ENCODE results near the gene RBM28.

RBM28 gene

GRCh38 chr7:128381161-128381821 lies 37.6 kb upstream of the RBM28 start:
- FAIRE-seq (no peak), DNase-seq (ENCODE audit: insufficient read length, low spot score) (no peak)
- TF ChIP-seq, protein P1, sequence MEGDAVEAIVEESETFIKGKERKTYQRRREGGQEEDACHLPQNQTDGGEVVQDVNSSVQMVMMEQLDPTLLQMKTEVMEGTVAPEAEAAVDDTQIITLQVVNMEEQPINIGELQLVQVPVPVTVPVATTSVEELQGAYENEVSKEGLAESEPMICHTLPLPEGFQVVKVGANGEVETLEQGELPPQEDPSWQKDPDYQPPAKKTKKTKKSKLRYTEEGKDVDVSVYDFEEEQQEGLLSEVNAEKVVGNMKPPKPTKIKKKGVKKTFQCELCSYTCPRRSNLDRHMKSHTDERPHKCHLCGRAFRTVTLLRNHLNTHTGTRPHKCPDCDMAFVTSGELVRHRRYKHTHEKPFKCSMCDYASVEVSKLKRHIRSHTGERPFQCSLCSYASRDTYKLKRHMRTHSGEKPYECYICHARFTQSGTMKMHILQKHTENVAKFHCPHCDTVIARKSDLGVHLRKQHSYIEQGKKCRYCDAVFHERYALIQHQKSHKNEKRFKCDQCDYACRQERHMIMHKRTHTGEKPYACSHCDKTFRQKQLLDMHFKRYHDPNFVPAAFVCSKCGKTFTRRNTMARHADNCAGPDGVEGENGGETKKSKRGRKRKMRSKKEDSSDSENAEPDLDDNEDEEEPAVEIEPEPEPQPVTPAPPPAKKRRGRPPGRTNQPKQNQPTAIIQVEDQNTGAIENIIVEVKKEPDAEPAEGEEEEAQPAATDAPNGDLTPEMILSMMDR (IDR thresholded peaks at IDR 0.05; ENCODE audit: insufficient read depth, missing control alignments), result peak; percentile 51

- DNase-seq (ENCODE audit: insufficient read length, low spot score), result no peak
- TF ChIP-seq, protein P1 (IDR thresholded peaks at IDR 0.05; ENCODE audit: insufficient read depth, missing control alignments), result no peak
- FAIRE-seq, result no peak
These were observed 36.9 kb upstream of the RBM28 start for GRCh38 chr7:128380483-128381106.

DNA sequence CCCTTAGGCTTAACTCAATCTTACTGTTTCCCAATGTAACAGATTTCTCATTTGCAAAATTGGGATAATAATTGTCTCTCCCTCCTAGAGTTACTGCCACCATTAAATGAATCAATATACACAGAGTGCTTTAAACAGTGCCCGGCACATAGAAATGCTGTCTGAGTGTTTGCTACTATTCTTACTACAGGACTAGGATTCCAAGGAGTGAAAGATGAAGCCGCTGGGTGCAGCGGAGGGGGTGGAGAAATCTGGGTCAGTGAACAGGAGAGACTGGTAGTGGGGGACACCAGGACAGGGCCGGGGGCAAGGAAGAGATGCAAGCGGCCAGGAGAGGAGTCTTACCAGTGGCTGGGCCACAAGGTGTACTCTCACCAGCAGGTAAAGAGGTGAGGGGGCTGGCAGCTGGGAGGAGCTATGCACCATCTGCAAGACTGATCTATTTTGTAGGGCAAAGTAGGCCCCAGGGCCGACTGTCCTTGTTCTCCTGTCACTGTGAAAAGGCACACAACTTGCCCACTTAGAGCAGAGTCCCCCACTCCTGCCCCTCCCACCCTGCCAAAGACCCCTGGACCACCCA lies 36.3 kb upstream of the RBM28 start:
- no peak for DNase-seq (ENCODE audit: insufficient read length, low spot score)
- FAIRE-seq, result no peak
- TF ChIP-seq, protein P1 (IDR thresholded peaks at IDR 0.05; ENCODE audit: insufficient read depth, missing control alignments), result no peak

DNA sequence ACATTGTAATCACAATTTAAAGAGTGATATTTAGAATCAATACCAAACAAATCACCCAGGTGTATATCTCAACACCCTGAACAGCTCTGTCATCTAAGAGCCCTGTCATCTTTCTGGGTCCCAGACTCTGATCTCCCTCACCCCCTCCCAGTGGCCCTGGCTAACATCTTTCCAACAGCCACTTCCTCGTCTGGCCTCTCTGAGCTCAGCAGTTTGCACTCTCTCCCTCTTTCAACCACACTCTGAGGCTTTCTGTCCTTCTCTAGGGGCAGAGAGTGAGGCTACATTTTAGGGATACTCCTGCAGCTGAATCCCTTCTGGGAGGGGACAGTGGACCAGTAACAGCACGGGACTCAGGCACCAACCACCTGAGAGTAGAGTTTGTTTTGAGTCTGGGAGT lies 34.9 kb upstream of the RBM28 start:
- TF ChIP-seq, protein P1 (IDR thresholded peaks at IDR 0.05; ENCODE audit: insufficient read depth, missing control alignments), result no peak
- FAIRE-seq (no peak), DNase-seq (ENCODE audit: insufficient read length, low spot score) (no peak)

DNA sequence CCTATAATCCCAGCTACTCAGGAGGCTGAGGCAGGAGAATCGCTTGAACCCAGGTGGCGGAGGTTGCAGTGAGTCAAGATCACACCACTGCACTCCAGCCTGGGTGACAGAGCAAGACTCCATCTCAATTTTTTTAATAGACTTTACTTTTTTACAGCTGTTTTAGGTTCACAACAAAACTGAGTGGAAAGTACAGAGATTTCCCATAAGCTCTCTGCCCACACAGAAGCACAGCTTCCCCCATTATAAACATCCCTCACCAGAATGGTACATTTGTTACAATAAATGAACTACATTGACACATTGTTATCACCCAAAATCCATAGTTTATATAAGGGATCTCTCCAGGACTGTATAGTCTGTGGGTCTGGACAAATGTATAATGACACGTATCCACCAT lies 32.4 kb upstream of the RBM28 start:
- FAIRE-seq, result no peak
- no peak for DNase-seq (ENCODE audit: insufficient read length, low spot score)
- TF ChIP-seq, protein P1 (IDR thresholded peaks at IDR 0.05; ENCODE audit: insufficient read depth, missing control alignments), result no peak

DNA sequence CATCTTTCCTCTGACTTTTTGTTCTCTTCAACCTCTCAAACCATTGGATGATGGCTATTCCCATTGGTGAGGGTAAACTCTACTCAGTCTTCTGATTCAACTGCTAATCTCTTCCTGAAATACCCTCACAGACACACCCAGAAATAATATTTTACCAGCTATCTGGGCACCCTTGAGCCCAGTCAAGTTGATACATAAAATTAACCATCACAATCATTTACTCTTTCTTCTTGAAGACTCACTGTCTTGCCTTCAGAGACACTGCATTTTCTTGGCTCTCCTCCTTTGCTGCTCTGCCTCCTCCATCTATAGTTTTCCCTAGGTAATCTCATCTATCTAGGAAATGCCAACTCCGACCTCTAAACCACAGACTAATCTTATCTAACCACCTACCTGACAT lies 30.3 kb upstream of the RBM28 start:
- DNase-seq (ENCODE audit: insufficient read length, low spot score) (no peak), FAIRE-seq (no peak)
- TF ChIP-seq, protein P1 (IDR thresholded peaks at IDR 0.05; ENCODE audit: insufficient read depth, missing control alignments), result no peak

- no peak for FAIRE-seq
- DNase-seq (ENCODE audit: insufficient read length, low spot score), result no peak
- TF ChIP-seq, protein P1 (IDR thresholded peaks at IDR 0.05; ENCODE audit: insufficient read depth, missing control alignments), result no peak
These were observed 29.9 kb upstream of the RBM28 start for GRCh38 chr7:128373606-128374005.
